Measurements from ENCODE around the gene CPLX3. TPM values are rescaled to one million over a fixed set of nuclear protein-coding genes. Genes with fewer than 3 reads are reported as not detected.
A peak's percentile ranks its signal among the peaks of the same experiment; 100 is the strongest.

CPLX3 gene
- total and polyA plus RNA-seq, 10 of the 15 experiments (the other 5 are each of a cell fraction or from before 2014, with no cell fraction given): 0.02 to 0.04 TPM; not detected in 8

- H3K4me2 ChIP-seq (ENCODE audit: control insufficient read depth, insufficient read depth): no peak overlapping the region
- SMC1A ChIA-PET (ENCODE audit: uncharacterized antibody, unreplicated experiment): interaction anchor here (0.7 to 2.0 kb wide), 5 partner anchors 11 to 86 kb away, joined by 3 to 5 read pairs (median 3); no protein-coding TSS in a partner anchor
- H3K9me3 ChIP-seq (replicated peaks; ENCODE audit: control insufficient read depth, insufficient read depth, low read length): no peaks in the 10 kb centered on the region
- TF ChIP-seq RELB (IDR thresholded peaks at IDR 0.05; ENCODE audit: low read depth): no peak
- TF ChIP-seq SPI1 (IDR thresholded peaks at IDR 0.05; ENCODE audit: borderline replicate concordance, insufficient read depth, low read depth, low read length): peak; percentile 48; the same call in 1 of the 2 replicates
- POLR2A ChIA-PET: interaction anchor here (1.3 to 1.5 kb wide), 2 partner anchors 55 to 91 kb away, joined by 4 to 5 read pairs; partner anchors contain the start of gene FAM219B
- H2AFZ ChIP-seq (ENCODE audit: control insufficient read depth, low read depth, low read length): no peak overlapping the region
- intact Hi-C loops (cut with micrococcal nuclease; ENCODE audit: unreplicated experiment) (no loop called here), in situ Hi-C loops (cut with MboI) (no loop called here)
- H3K79me2 ChIP-seq (ENCODE audit: control insufficient read depth, insufficient read depth, low read length): no peaks in the 10 kb centered on the region
- no peak overlapping the region for H3K27ac ChIP-seq (ENCODE audit: control insufficient read depth, insufficient read depth)
- 55% methylated on average over 10 of the region's 10 CpGs for WGBS (ENCODE audit: insufficient coverage, insufficient replicate concordance, low lambda C conversion rate, missing lambda C conversion rate)
- DNase-seq (ENCODE audit: low read depth, low spot score) (no peak), FAIRE-seq (no peak), ATAC-seq (peak; percentile 45)
- BruUV-seq (replicated peaks): no TSS peak
- H3K36me3 ChIP-seq (ENCODE audit: control insufficient read depth in 2 of 2, insufficient read depth in 2 of 2, low read length in 1 of 2): no peaks in the 10 kb centered on the region
- H3K9ac ChIP-seq (ENCODE audit: control insufficient read depth, insufficient read depth, low read length): no peak overlapping the region
- H3K4me1 ChIP-seq (ENCODE audit: control insufficient read depth, insufficient read depth, low read length): peaks cover under 1% of the 10 kb centered on the region; the same call in 1 of the 2 replicates
- H3K27me3 ChIP-seq (replicated peaks in 1 of 2; ENCODE audit: control insufficient read depth in 2 of 2, insufficient read depth in 2 of 2, low read length in 1 of 2): no peaks in the 10 kb centered on the region
- RAD21 ChIA-PET (ENCODE audit: unreplicated experiment): interaction anchor here (1.1 to 1.8 kb wide), 2 partner anchors 16 to 44 kb away, joined by 6 to 7 read pairs; no protein-coding TSS in a partner anchor
- no peaks in the 10 kb centered on the region for H4K20me1 ChIP-seq (ENCODE audit: control insufficient read depth, insufficient read depth)
- no peak overlapping the region for H3K4me3 ChIP-seq
- CTCF ChIA-PET: interaction anchor here (0.8 to 2.5 kb wide), 2 partner anchors 45 to 86 kb away, joined by 3 to 14 read pairs; no protein-coding TSS in a partner anchor
Observed at GRCh38 chr15:74815121-74815934, 11.1 kb upstream of the CPLX3 start.

Measured in GM12878 (cell line).